ENCODE data around the gene CIAPIN1. TPM values are rescaled to one million over a fixed set of nuclear protein-coding genes. Genes with fewer than 3 reads are reported as not detected.

Gene CIAPIN1
- total and polyA plus RNA-seq, 2 of the 8 experiments (the other 6 are each of a cell fraction or from before 2014, with no cell fraction given), result 76.8 to 83.6 TPM

DNA sequence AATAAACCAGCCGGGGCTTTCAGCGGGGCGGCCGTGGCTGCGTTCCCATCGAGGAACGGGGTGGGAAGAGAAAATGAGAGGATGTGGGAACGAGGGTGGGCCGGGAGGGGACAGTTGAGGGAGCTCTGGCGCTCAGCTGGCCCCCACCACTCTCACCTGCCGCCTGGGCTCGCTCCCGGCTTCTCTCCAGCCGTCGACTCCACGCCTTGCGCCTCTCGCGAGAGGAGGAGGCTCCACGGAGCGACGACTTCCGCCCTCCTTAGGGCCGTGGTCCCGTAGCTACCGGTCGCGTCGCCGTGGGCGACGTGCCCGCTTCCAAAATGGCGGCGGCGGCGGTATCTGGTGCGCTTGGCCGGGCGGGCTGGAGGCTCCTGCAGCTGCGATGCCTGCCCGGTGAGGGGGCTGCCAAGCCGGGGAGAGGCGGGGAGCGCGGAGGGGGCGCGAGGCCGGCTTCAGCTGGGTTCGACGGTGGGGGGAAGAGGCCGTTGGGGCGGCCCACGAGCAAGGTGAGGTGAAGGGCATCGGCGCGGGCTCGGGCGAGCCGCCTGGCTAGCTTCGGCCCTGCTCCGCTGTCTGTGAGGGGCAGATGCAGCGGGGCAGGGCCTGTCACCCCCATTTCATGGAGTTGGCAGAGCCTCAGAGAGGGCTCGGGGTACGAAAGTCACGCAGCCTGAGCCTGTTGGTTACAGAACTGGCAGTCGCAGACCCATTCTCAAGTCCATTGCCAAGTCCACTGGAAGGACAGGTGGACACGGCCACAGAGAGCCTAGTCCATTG lies at the start of gene CIAPIN1, which contains the start of gene COQ9 (continued):
- TF ChIP-seq SRF (IDR thresholded peaks at IDR 0.05; ENCODE audit: low read depth, low read length) (peak; percentile 33; the same call in 1 of the 2 replicates), RNF2 (IDR thresholded peaks at IDR 0.05; ENCODE audit: borderline replicate concordance, low read depth, low read length, missing control alignments, poor library complexity, severe bottlenecking) (no peak), FOSL1 (IDR thresholded peaks at IDR 0.05; ENCODE audit: insufficient read depth, low read depth, low read length) (no peak), CHD2 (IDR thresholded peaks at IDR 0.05; ENCODE audit: low read length) (peak; percentile 99), EGR1 (IDR thresholded peaks at IDR 0.05; ENCODE audit: borderline replicate concordance, low read depth, low read length) (no peak), SAP30 (IDR thresholded peaks at IDR 0.05; ENCODE audit: insufficient read depth, insufficient replicate concordance, low read length) (no peak), YY1 (IDR thresholded peaks at IDR 0.05; ENCODE audit: low read depth, low read length) (peak; percentile 99), TCF12 (IDR thresholded peaks at IDR 0.05; ENCODE audit: low read depth, low read length) (no peak), SIN3A (conservative IDR thresholded peaks at IDR 0.05 in 1 of 2, IDR thresholded peaks at IDR 0.05 in 1 of 2; ENCODE audit: low read depth in 1 of 2, low read length in 2 of 2) (peak; percentile 66 to 78; a peak in 1 of 4 replicates), SP2 (IDR thresholded peaks at IDR 0.05; ENCODE audit: low read length) (no peak), EP300 (IDR thresholded peaks at IDR 0.05; ENCODE audit: borderline replicate concordance in 1 of 2, low read depth in 2 of 2, low read length in 2 of 2) (no peak), ATF3 (IDR thresholded peaks at IDR 0.05; ENCODE audit: insufficient read depth, low read depth, low read length) (no peak), BRCA1 (IDR thresholded peaks at IDR 0.05; ENCODE audit: low read depth, low read length) (peak; percentile 97), RAD21 (IDR thresholded peaks at IDR 0.05 in 1 of 2, conservative IDR thresholded peaks at IDR 0.05 in 1 of 2; ENCODE audit: low read depth in 2 of 2, low read length in 2 of 2) (no peak), SP1 (IDR thresholded peaks at IDR 0.05; ENCODE audit: low read depth, low read length) (peak; percentile 21; the same call in 1 of the 2 replicates), CHD1 (IDR thresholded peaks at IDR 0.05; ENCODE audit: low read depth, low read length) (no peak), KDM1A (IDR thresholded peaks at IDR 0.05; ENCODE audit: borderline replicate concordance, low read length) (no peak), GABPA (IDR thresholded peaks at IDR 0.05; ENCODE audit: borderline replicate concordance, insufficient read depth, low read length) (0 out of 2 replicates have a peak, but pooled peaks have one; percentile 31), USF2 (IDR thresholded peaks at IDR 0.05; ENCODE audit: low read length) (no peak), CBX8 (IDR thresholded peaks at IDR 0.05; ENCODE audit: borderline replicate concordance, low read depth, low read length) (no peak), RBBP5 (IDR thresholded peaks at IDR 0.05; ENCODE audit: borderline replicate concordance, low read depth, low read length) (no peak; the same call in 1 of the 2 replicates)

Measured in H1 (cell line).